GM19099 (cell line): ENCODE measurements around the gene ITGA2.

ENCODE experiments used
- POLR2A ChIP-seq: IDR thresholded peaks from 3 replicates; pipeline ENCODE4 v1.6.1; 2011; ENCODE audit warnings: low read depth; ENCODE audit not compliant: insufficient read length; ENCODE audit errors: extremely low read depth

Gene ITGA2

GRCh38 chr5:53024535-53024934 is 35.4 kb downstream of the ITGA2 start:
- no peak for TF ChIP-seq POLR2A

- no peak for TF ChIP-seq POLR2A
Measured at GRCh38 chr5:53025487-53025886, 36.3 kb downstream of the ITGA2 start.

GRCh38 chr5:53027913-53028312 is 38.8 kb downstream of the ITGA2 start:
- TF ChIP-seq POLR2A = no peak

GRCh38 chr5:53029608-53030007 is 40.5 kb downstream of the ITGA2 start:
- no peak for TF ChIP-seq POLR2A

GRCh38 chr5:53030893-53031292 is 41.7 kb downstream of the ITGA2 start:
- TF ChIP-seq POLR2A = no peak

GRCh38 chr5:53031695-53032096 is 42.5 kb downstream of the ITGA2 start:
- TF ChIP-seq POLR2A = no peak

- no peak for TF ChIP-seq POLR2A
Measured at GRCh38 chr5:53032188-53032587, 43.0 kb downstream of the ITGA2 start.

GRCh38 chr5:53034832-53035231 is 45.7 kb downstream of the ITGA2 start:
- TF ChIP-seq POLR2A = no peak

GRCh38 chr5:53035868-53036381 is 46.8 kb downstream of the ITGA2 start:
- TF ChIP-seq POLR2A = no peak

- TF ChIP-seq POLR2A = no peak
Measured at GRCh38 chr5:53037141-53037859, 48.1 kb downstream of the ITGA2 start.

- no peak for TF ChIP-seq POLR2A
Measured at GRCh38 chr5:53038196-53038847, 49.2 kb downstream of the ITGA2 start.

- TF ChIP-seq POLR2A = no peak
Measured at GRCh38 chr5:53039855-53040254, 50.7 kb downstream of the ITGA2 start.

GRCh38 chr5:53041071-53041692 is 52.0 kb downstream of the ITGA2 start:
- no peak for TF ChIP-seq POLR2A

GRCh38 chr5:53041740-53042139 is 52.6 kb downstream of the ITGA2 start:
- no peak for TF ChIP-seq POLR2A

GRCh38 chr5:53045263-53045662 is 56.1 kb downstream of the ITGA2 start:
- no peak for TF ChIP-seq POLR2A

GRCh38 chr5:53048248-53048647 is 59.1 kb downstream of the ITGA2 start:
- no peak for TF ChIP-seq POLR2A
